GM19467 (cell line): ENCODE measurements around the gene FHL1.
A peak's percentile ranks its signal among the peaks of the same experiment; 100 is the strongest.

ENCODE experiments used
- ATAC-seq: cut with Tn5 transposase; IDR thresholded peaks from one replicate; pipeline ENCODE4 v1.9.1; 2021; ENCODE audit warnings: mild to moderate bottlenecking, moderate library complexity; ENCODE audit not compliant: unreplicated experiment

The FHL1 gene

GRCh38 chrX:136250191-136251040 is 103.1 kb downstream of the FHL1 start:
- ATAC-seq = peak; percentile 20

- ATAC-seq = peak; percentile 62
These were observed 104.0 kb downstream of the FHL1 start, which contains the start of gene MAP7D3 for GRCh38 chrX:136251041-136251991. Gene MAP7D3 (minus strand): TSS chrX:136251400. CDS start chrX:136251358, 42 bp downstream.

- ATAC-seq = no peak
These were observed 108.2 kb downstream of the FHL1 start for GRCh38 chrX:136255541-136255940.

DNA sequence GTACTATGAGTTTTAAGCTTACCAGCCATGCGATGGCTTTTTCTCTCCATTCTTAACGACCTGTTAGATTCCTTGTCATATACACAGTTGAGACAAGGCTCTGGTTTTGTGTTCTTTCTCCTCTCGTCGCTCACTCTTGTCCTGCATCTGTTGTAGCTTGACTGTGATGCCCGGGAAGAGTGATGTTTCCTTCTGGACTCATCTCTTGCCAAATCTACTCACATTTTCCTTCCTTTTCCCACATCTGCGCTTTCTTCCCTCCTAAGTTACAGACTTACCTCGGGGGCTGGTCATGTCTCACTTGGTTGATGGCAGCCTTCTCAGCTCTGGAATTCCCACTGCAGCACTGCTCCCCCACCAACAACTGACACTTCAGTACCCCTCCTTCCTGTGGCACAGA is 108.7 kb downstream of the FHL1 start:
- no peak for ATAC-seq

DNA sequence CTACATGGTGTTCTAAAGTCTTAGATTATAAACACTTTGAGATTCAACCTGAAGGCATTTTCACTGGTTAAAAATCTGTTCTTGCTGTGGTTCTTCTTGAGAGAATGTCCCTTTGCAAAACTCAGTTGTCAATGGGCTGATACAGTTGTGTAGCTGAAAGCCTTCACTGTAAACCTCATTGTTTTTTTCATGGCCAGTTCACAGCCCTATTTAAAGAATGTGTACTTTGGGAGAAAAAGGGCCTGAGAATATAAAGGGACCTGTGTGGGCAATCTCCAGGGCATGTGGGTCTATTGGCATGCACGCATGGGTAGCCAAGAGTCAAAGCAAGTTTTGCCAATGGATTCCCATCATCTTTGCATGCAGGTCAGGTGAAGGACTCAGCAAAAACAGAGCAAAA is 111.6 kb downstream of the FHL1 start:
- ATAC-seq = no peak

GRCh38 chrX:136259543-136259942 is 112.2 kb downstream of the FHL1 start:
- no peak for ATAC-seq

GRCh38 chrX:136260776-136261175 is 113.4 kb downstream of the FHL1 start:
- ATAC-seq = no peak
